ENCODE measurements around the gene MCRS1.

The MCRS1 gene

GRCh38 chr12:49557187-49557916 is 10.6 kb downstream of the MCRS1 start:
- DNase-seq: no peak

- no peak for DNase-seq
Measured at GRCh38 chr12:49556391-49557186, 11.4 kb downstream of the MCRS1 start.

GRCh38 chr12:49555631-49556390 is 12.1 kb downstream of the MCRS1 start:
- DNase-seq: no peak

GRCh38 chr12:49554266-49554665 is 13.7 kb downstream of the MCRS1 start:
- no peak for DNase-seq

DNA sequence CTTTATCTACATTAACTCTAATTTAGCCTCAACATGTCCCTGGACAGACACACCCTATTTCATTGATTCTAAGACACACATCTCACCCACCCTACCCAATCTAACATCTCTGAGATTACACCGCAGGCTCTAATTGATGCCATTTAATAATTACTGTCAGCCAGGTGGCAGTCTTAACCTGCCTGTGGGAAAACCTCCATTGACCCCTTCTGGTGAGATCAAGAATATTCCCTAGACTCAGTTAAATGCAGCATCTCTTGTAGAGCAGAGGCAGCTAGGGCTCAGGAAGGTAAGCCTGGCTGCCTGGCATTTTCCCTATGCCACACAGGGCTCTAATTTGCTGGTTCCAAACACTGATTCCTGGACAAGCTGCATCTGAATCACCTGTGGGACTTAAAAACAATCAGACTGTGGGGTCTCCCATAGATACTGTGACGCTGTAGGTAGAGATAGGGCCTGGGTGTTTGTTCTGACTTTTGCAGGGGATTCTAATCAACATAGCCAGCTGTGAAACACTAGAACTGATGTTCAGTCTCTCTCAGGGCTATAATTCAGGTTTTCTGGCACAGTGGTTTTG is 14.3 kb downstream of the MCRS1 start:
- DNase-seq: no peak

- DNase-seq: no peak
Measured at GRCh38 chr12:49552899-49553298, 15.0 kb downstream of the MCRS1 start.

- no peak for DNase-seq
Measured at GRCh38 chr12:49552425-49552824, 15.5 kb downstream of the MCRS1 start.

- DNase-seq: peak in 6 of 56 donors; percentile 16 to 33 (median 26)
Measured at GRCh38 chr12:49552014-49552413, 15.9 kb downstream of the MCRS1 start.

- no peak for DNase-seq
Measured at GRCh38 chr12:49550693-49551252, 17.2 kb downstream of the MCRS1 start.

- DNase-seq: no peak
Measured at GRCh38 chr12:49549735-49550692, 17.9 kb downstream of the MCRS1 start.

GRCh38 chr12:49548822-49549648 is 18.9 kb downstream of the MCRS1 start:
- peak in 13 of 56 donors; percentile 14 to 57 (median 36) for DNase-seq

GRCh38 chr12:49548481-49548821 is 19.5 kb downstream of the MCRS1 start:
- DNase-seq: peak in 1 of 56 donors; percentile 57

DNA sequence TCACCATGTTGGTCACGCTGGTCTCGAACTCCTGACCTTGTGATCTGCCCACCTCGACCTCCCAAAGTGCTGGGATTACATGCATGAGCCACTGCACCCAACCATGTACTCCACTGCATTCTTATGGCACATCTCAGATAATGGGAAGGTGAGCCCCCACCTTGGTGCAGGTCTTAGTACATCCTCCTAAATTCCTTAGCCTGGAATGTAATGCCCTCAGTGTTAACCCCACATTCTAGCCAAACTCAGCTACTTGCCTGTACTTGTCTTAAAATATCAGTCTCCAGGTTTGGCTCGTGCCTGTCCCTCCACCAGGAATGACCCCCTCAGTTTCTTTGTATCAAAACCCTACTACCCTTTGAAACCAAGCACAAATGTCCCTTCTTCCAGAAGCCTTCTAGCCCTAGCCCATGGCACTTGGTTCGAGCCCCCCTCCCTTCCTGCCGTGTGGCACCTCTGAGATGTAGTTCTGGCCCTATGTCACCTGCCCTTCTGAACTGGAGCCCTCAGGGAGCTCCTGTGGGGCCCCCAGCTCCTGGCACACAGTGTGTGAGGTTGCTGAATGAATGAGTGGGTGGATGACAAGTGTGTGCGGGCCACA is 20.8 kb downstream of the MCRS1 start:
- DNase-seq: no peak

DNA sequence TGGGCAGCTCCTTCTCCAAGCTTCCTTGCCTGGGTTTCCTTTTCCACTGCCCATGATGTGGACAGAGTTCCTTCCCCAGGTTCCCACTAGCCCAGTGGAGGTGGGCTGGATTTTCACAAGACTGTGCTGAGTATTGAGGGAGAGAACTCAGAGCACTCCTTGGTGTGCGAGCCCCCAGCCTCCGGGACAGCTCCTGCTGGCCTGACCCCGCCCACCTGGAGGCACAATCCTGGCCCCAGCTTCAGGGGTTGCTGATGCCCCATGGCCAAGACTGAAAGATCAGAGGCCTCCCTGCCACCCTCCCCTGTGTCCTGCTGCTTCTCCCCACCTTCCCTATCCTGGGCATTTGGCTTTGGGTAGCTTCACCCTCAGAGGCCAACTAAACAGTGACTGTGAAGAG is 21.5 kb downstream of the MCRS1 start:
- DNase-seq: no peak

DNA sequence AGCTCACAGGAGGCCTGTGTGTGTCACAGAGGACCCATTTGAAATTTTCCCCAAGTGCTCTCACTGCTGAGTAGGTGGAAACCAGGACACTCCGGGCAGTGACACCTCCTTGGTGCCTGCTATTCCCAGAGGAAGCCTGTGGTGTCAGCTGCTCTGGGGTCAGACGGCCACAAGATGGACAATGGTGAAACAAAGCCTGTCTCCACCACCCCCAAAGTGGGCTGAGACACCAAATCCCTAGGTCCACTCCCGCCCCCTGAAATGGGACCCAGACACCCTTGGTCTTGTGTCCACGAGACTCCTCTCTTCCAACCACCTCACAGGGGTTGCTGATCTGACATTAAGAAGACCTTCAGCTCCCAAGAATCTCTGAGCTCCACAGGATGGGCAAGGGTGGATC is 22.1 kb downstream of the MCRS1 start:
- DNase-seq: no peak

- DNase-seq: no peak
Measured at GRCh38 chr12:49543914-49544815, 23.8 kb downstream of the MCRS1 start.

DNA sequence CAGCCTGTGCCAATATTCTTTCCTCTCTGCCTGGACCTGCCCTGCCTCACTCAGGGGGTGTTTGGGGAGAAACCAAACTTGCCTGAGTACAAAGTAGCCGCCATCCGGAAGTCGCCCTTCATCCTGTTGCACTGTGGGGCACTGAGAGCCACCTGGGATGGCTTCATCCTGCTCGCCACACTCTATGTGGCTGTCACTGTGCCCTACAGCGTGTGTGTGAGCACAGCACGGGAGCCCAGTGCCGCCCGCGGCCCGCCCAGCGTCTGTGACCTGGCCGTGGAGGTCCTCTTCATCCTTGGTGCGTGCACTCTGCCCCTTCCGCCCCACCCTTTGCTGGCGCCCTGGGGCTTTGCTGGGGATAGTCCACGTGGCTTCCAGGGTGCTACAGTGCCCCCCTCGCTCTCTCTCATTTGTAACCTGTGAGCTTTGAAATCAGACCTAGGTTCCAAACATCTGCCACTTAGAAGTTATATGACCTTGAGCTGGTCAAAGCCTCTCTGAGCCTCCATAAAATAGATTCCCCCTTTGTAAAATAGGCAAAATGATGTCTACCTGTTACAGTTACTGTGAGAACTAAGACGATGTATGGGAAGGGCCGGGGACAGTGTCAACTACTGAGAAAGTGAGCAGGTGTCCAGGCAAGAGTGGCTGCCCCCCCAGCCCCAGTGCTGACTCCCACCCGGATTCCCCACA is 24.6 kb downstream of the MCRS1 start:
- DNase-seq: no peak
